Hindlimb muscle (tissue), 1 donor: ENCODE data around the gene STPG3. TPM values are rescaled to one million over a fixed set of nuclear protein-coding genes. Genes with fewer than 3 reads are reported as not detected.

Experiments
- DNase-seq: peaks from one replicate; pipeline ENCODE4 v3.0.0-alpha.2; 2013
- polyA plus RNA-seq: library from polyadenylated mRNA; unstranded; fragments of 120-200 nt; gene quantifications from one replicate; pipeline ENCODE4 v1.2.1, GENCODE V29; 2013; ENCODE audit not compliant: insufficient read length

Gene STPG3
- polyA plus RNA-seq, 1 donor: not detected

- no peak for DNase-seq
These were observed 15.7 kb downstream of the STPG3 start for GRCh38 chr9:137266585-137267453.

- DNase-seq: no peak
These were observed 16.9 kb downstream of the STPG3 start for GRCh38 chr9:137267933-137268355.

- DNase-seq: no peak
These were observed 17.6 kb downstream of the STPG3 start for GRCh38 chr9:137268538-137269201.

GRCh38 chr9:137269231-137269772 lies 18.2 kb downstream of the STPG3 start:
- DNase-seq: no peak

- no peak for DNase-seq
These were observed 20.0 kb downstream of the STPG3 start for GRCh38 chr9:137270929-137271695.

- no peak for DNase-seq
These were observed 20.6 kb downstream of the STPG3 start for GRCh38 chr9:137271696-137272076.

GRCh38 chr9:137272241-137273094 lies 21.4 kb downstream of the STPG3 start:
- DNase-seq: no peak

- no peak for DNase-seq
These were observed 22.0 kb downstream of the STPG3 start for GRCh38 chr9:137273095-137273490.

GRCh38 chr9:137273611-137274320 lies 22.7 kb downstream of the STPG3 start:
- no peak for DNase-seq

GRCh38 chr9:137275203-137275587 lies 24.1 kb downstream of the STPG3 start:
- no peak for DNase-seq

- DNase-seq: no peak
These were observed 24.7 kb downstream of the STPG3 start for GRCh38 chr9:137275588-137276472.

GRCh38 chr9:137276473-137277328 lies 25.6 kb downstream of the STPG3 start:
- DNase-seq: peak; percentile 87

- DNase-seq: peak; percentile 69
These were observed 26.4 kb downstream of the STPG3 start, which contains the start of gene TOR4A for GRCh38 chr9:137277329-137278041. Gene TOR4A (plus strand): TSS chr9:137277726. CDS start chr9:137278690, 964 bp downstream.

GRCh38 chr9:137278061-137278701 lies 27.1 kb downstream of the STPG3 start:
- no peak for DNase-seq

- DNase-seq: no peak
These were observed 27.9 kb downstream of the STPG3 start for GRCh38 chr9:137278721-137279711.

GRCh38 chr9:137279741-137280473 lies 28.8 kb downstream of the STPG3 start:
- no peak for DNase-seq
